GM19099 (cell line): ENCODE measurements around the gene PNMT.

ENCODE experiments used
- POLR2A ChIP-seq: IDR thresholded peaks from 3 replicates; pipeline ENCODE4 v1.6.1; 2011; ENCODE audit warnings: low read depth; ENCODE audit not compliant: insufficient read length; ENCODE audit errors: extremely low read depth

PNMT gene

DNA sequence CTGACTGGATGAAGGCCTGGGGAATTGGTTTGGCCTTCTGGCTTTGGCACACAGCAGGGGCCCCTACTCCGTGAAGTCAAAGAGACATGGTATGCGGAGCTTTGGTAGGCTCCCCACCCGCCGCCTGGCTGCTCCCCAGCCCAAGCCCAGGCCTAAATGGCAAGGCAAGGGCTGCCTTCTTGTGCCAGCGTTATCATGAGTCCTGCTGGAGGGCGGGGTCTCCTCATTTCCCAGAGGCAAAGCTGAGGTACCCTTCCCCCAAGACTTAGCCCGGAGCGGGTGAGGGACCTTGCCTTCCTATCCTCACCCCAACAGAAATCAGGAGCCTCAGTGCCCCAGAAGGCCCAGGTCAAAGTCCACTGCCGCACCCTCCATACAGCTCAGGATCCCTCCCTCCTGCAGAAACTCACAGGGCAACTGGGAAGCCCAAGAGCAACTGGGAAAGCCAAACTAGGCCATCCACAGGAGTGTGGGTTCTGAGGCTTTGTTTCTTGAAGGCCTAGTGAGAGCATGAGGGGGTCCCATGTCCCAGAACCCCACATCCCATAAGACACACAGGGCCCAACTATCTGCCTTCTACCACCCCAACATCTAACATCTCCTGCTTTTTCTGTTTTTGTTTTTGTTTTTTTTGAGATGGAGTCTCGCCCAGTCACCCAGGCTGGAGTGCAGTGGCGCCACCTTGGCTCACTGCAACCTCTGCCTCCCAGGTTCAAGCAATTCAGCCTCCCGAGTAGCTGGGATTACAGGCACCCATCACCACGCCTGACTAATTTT lies 10.3 kb downstream of the PNMT start:
- TF ChIP-seq POLR2A: no peak

DNA sequence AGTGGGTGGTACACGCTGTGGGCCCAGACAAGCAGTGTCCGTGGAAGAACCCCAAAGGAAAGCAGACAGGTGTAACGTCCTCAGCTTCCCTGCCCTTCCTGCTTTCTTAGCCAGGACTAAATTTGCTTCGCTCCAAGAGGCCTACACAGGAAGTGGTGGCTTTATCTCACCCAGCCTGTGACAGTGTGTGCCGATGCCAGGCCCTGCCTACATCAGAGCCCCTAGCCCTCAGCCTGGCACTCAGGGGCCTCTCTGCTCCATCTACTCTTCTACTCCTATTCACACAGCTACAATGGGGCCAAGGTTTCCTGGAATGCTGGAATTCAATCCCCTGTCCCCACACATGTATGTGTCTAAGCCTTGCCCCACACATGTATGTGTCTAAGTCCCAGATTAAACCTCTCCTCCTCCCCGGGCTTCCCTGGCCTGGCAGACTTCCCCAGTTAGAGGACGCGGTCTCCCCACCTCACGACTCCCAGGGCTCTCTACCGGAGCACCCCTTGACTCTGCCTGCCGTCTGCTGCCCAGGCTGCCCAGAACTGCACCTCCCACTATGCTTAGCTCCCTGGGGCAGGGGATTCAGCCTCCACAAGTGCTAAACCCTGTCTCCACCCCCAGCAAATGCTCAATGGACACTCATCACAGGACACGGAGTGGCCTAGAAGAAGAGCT lies 11.4 kb downstream of the PNMT start:
- TF ChIP-seq POLR2A: no peak

DNA sequence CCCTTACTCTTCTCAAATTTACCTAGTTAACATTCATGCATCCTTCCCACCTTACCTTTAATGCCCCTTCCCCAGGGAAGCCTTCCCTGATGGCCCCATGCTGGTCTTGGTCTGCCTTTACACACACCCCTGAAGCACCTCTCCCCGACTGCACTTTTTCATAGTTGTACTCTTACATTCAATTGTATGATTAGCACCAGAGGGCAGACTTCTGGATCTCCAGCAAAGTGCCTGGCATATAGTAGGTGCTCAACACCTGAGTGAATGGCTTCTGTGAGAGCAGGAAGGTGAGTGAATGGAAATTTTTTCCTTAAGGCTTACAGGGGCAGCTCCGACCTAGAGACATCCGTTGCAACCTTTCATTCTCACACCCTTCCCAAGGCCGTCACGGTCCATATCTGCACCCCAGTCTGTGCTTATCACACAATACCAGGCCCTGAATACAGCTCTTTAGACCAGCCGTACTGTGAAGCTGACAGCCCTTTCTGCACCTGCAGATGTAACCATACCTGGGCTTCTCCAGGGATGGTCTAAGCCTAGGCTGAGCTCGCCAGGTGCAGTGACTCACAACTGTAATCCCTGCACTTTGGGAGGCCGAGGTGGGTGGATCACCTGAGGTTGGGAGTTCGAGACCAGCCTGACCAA lies 15.2 kb downstream of the PNMT start:
- TF ChIP-seq POLR2A: no peak

DNA sequence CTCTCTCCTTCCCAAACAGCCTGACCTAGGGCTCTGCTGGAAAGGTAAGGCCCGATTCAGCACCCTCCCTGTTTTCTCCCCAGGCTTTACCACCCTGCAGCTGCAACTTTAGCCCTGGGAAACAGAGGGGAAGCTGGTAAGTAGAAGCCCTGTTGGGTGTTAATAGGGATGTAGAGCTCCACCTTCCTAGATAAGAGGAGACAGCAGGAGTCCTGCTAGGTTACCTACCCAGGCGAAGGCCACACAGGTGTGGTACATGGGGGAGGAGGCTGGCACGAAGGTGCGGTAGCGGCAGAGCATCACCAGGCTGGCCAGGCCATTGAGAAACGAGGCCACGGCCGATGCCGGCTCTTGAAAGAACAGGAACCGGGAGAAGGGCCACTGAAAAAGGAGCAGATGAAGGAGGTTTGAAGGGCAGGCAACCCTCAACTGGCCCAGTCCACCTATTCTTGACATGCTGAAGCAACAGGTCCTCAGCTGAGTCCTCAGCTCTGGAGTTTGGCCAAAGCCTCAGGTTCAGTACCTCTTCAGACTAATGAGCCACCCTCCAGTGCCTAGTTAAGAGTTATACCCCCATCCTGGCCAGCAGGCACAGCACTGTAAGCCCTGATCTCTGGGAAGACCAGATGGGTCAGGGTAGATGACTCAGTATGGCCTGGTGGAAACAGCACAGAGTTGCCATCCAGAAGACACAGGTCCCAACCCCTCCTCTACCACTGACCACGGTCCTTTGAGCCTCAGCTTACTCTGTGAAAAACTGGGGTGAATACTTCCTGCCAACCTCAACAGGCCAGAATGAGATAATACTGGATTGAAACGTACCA lies 16.3 kb downstream of the PNMT start:
- TF ChIP-seq POLR2A: no peak

DNA sequence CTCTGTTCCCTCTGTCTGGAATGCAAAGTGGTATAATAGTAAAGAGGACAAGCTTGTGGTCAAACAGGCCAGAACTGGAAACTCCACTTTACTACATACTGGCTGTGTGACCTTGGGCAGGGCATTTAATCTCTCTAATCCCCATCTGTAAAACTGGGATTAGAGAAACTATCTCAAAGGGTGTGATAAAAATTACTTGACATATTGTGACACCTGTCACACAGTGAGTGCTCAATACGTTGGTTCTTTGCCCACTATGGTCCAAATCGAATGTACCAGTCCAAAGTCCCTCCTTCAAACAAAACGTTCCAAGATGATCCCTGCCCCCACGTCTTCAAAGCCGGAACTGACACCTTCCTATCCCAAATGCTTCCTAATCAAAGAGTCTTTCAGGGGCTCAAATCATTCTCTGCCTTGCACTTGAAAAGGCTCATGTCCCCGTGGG lies 18.9 kb downstream of the PNMT start:
- no peak for TF ChIP-seq POLR2A

DNA sequence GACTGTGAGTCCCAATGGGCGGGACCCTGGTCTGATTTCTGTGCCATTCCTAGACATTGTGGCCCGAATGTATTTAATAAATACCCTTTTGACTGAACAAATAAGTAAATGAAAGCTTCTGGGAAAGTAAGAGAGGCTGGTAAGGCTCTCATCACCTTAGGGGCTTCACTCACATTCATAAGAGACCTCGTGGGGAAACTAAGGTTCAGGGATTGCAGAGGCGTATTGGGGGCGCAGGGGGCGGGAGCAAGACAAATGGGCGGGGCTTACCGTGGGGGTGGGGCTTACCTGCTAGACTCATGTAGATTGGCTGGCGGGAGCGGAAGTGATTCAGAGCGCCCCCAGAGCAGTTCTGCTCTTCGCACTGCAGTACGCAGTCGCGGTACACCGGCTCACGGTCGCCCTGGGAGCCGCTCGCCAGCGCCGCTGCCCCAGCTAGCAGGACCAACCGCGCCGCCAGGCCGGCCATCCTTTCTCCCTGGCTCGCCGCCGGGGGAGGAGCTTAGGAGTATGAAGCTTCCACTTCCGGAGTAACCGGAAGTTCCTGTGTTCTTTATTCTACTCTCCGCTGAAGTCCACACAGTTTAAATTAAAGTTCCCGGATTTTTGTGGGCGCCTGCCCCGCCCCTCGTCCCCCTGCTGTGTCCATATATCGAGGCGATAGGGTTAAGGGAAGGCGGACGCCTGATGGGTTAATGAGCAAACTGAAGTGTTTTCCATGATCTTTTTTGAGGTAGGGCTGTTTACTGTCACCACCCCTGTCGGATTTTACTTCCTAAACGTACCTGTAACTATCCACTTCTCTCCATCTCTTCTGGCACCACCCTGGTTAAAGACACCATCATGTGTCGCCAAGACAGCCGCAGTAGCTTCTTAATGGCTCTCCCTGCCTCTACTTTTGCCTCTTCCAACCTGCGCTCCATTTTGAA lies 19.6 kb downstream of the PNMT start, which contains the start of gene PGAP3:
Gene PGAP3, minus strand, starts transcription at position 512 of the 929 bp plus-strand sequence. Its CDS starts 43 bp downstream, at position 469.
- peak; percentile 88 for TF ChIP-seq POLR2A

DNA sequence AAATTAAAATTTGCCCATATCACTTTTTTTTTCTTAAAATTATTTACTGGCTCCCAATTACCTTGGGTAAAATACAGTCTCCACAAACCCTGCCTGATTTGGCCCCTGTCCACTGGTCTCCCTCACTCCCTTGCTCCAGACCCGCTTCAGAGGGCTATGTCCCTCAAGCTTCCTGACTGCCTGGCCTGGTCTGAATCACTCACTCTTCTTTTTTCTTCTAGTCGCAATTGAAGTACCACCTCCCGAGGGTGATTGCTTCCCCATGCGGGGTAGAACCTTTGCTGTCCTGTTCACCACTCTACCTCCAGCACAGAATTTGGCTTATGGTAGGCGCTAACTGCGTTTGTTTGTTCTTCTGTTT lies 20.2 kb downstream of the PNMT start:
- no peak for TF ChIP-seq POLR2A

DNA sequence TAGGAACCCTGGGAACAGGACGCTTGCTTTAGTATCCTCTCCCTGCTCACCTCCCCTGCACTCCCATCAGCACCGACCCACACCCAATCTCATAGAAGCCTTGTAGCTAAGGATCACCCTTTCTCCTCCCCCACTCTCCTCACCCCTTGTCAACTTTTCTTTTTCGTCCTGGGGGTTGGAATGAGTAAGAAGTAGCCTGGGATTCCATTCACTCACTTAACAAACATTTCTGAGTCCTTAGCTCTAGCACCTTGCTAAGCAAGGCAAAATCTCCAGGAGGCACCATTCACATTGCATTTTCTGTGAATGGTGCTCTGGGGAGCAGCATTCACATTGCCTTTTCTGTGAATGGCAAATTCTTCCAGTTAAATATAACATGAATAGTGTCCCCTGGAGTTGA lies 20.7 kb downstream of the PNMT start:
- TF ChIP-seq POLR2A: no peak

DNA sequence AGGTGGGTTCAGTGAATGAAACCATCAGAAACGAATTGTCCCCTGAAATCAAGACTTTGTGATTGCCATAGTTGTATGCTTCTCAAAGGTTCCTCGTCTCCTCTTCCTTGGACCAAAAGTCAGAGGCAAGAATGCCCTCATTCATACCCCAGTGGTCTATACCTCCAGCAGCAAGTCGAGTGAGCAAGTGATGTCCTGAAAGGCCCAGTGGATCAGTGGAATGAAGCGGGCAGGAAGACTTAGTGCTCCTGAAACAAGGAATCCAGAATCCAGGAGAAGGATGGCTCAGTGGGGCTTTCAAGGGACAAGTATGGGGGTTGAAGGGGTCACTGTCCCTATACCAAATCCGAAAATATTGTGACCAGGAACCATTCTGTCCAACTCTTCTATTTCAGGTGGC lies 26.3 kb downstream of the PNMT start:
- no peak for TF ChIP-seq POLR2A

DNA sequence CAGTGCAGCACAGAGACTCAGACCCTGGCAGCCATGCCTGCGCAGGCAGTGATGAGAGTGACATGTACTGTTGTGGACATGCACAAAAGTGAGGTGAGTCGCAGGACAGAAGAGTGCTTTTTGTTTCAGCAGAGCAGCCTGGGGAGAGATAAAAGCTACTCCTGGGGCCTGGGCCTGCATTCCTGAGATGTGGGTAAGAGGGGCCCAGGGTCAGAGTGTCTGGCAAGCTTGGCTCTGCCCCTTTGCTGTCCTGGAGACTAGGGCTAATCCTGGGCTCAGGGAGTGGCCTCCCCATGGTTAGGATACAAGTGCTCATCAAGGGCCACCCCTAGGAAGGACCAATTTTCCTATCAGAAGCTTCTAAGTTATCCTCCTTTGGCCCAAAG lies 26.8 kb downstream of the PNMT start:
- TF ChIP-seq POLR2A: no peak

DNA sequence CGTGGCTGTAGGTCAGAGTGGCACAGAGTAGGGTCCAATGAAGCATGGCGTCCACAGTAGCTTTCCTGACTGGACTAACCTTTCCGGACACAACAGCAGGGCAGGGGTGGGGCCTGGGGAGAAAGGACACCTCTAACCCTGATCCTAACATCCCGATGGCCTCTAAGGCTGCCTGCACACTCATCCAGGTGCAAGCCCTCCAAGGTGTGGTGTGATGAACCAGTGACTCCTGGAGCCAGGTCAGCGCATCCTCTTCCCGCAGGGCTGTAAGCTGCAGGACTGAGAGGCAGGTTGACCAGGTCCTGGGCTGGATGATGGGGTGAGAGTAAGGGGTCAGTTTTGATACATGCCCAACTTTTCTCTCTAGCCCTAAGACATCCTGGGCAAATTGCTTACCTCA lies 28.5 kb downstream of the PNMT start:
- TF ChIP-seq POLR2A: no peak

DNA sequence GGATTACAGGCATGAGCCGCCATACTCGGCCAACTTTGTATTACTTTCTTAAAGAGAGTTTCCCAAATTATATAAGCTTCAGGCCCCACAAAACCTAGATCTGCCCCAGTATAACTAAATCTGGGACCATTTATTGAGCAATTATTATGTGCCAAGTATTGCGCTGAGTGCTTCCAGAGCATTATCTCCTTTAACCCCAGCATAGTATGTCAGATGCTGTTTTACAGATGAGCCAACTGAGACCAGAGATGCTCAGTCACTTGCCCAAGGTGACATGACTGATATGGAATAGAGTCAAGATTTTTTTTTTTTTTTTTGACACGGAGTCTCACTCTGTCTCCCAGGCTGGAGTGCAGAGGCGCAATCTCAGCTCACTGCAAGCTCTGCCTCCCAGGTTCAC lies 29.7 kb downstream of the PNMT start:
- no peak for TF ChIP-seq POLR2A

DNA sequence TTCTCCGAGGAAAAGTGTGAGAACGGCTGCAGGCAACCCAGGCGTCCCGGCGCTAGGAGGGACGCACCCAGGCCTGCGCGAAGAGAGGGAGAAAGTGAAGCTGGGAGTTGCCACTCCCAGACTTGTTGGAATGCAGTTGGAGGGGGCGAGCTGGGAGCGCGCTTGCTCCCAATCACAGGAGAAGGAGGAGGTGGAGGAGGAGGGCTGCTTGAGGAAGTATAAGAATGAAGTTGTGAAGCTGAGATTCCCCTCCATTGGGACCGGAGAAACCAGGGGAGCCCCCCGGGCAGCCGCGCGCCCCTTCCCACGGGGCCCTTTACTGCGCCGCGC lies 31.5 kb downstream of the PNMT start, which contains the start of gene ERBB2:
Gene ERBB2, plus strand, starts transcription at position 247 of the 330 bp plus-strand sequence. CDS start 175 bp downstream, outside the sequence.
- no peak for TF ChIP-seq POLR2A

DNA sequence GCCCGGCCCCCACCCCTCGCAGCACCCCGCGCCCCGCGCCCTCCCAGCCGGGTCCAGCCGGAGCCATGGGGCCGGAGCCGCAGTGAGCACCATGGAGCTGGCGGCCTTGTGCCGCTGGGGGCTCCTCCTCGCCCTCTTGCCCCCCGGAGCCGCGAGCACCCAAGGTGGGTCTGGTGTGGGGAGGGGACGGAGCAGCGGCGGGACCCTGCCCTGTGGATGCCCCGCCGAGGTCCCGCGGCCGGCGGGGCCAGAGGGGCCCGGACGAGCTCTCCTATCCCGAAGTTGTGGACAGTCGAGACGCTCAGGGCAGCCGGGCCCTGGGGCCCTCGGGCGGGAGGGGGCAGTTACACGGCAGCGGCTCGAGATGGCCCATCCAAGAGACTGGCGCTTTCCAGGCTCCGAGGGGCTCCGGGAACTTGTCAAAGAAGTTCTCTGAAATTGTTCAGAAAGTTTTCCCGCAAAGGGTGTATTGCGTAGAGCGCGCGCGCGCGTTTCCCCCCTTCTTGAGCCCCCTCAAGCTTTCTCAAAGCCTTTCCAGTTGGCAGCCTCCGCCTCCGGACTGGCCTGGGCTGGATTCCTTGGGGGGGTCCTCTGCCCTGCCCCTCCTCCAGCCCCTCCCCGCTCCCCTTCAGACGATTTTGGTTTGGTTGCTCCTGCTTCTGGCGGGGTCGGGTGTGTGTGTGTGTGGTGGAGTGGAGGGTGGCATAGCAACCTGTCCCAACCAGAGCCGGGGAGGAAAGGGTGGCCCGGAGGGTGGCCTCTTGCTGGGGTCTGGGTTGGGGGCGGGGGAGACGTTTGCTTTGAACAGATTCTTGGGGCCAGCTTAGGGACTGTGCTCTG lies 32.1 kb downstream of the PNMT start:
- no peak for TF ChIP-seq POLR2A
